ENCODE measurements around the gene EZH2.

The EZH2 gene

GRCh38 chr7:148763622-148764021 is 120.5 kb downstream of the EZH2 start:
- TF ChIP-seq CTCF (IDR thresholded peaks at IDR 0.05), result no peak
- Histone ChIP-seq H3K27ac (no peak overlapping the region), H3K4me3 (no peak overlapping the region)
- no peak for DNase-seq (ENCODE audit: low spot score)

- no peak overlapping the region for H3K4me3 ChIP-seq
- DNase-seq (ENCODE audit: low spot score), result no peak
- TF ChIP-seq CTCF (IDR thresholded peaks at IDR 0.05), result no peak
Measured at GRCh38 chr7:148761499-148762278, 122.4 kb downstream of the EZH2 start.

More at GRCh38 chr7:148761499-148762278, 122.4 kb downstream of the EZH2 start:
- H3K27ac ChIP-seq, result no peak overlapping the region

Data from coronary artery (tissue), 2 donors.